Transverse colon (tissue), 3 donors: ENCODE data around the gene SGO1.

ENCODE experiments used
- POLR2A ChIP-seq: fragments of 450-650 bp; IDR thresholded peaks from one replicate; pipeline ENCODE4 v1.6.1; 2016; ENCODE audit warnings: antibody characterized with exemption, mild to moderate bottlenecking, moderate library complexity
- TF ChIP-seq, protein P1 (sequence below), 5 experiments: fragments of 200-600 bp in 3 of 5; fragments of 450-650 bp in 2 of 5; sonication (generic) in 3 of 5; IDR thresholded peaks; 1 replicate in 2 of 5; 2 replicates in 3 of 5; pipeline ENCODE4 v1.5.1; 2016 to 2017; ENCODE audit warnings: antibody characterized with exemption in 5 of 5, inconsistent platforms in 3 of 5, mild to moderate bottlenecking in 2 of 5, moderate library complexity in 1 of 5

DNA sequence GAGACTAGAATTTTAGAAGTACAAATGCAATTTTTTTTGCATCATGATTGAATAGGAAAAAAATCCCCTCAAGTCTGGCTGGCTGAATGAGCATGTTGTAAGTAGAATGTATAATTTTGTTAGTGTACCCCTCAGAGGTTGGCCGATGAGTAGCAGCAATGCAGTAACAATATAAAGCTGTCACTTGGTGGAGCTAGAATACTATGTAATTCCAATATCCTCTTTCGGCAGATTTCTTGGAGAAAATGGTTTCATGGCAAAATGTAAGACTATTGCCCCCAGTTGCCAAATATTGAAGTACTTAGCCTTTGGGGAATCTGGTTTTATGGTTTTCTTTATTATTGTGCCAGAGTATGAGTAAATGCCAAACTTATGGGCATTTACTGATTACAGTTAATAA lies 39.8 kb upstream of the SGO1 start:
- no peak for TF ChIP-seq POLR2A
- TF ChIP-seq, protein P1, sequence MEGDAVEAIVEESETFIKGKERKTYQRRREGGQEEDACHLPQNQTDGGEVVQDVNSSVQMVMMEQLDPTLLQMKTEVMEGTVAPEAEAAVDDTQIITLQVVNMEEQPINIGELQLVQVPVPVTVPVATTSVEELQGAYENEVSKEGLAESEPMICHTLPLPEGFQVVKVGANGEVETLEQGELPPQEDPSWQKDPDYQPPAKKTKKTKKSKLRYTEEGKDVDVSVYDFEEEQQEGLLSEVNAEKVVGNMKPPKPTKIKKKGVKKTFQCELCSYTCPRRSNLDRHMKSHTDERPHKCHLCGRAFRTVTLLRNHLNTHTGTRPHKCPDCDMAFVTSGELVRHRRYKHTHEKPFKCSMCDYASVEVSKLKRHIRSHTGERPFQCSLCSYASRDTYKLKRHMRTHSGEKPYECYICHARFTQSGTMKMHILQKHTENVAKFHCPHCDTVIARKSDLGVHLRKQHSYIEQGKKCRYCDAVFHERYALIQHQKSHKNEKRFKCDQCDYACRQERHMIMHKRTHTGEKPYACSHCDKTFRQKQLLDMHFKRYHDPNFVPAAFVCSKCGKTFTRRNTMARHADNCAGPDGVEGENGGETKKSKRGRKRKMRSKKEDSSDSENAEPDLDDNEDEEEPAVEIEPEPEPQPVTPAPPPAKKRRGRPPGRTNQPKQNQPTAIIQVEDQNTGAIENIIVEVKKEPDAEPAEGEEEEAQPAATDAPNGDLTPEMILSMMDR (IDR thresholded peaks at IDR 0.05), result peak in 1 of 5 experiments; percentile 16
